ENCODE data around the gene GKN1. TPM values are rescaled to one million over a fixed set of nuclear protein-coding genes. Genes with fewer than 3 reads are reported as not detected.
A peak's percentile ranks its signal among the peaks of the same experiment; 100 is the strongest.

The GKN1 gene, protein sequence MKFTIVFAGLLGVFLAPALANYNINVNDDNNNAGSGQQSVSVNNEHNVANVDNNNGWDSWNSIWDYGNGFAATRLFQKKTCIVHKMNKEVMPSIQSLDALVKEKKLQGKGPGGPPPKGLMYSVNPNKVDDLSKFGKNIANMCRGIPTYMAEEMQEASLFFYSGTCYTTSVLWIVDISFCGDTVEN
- total RNA-seq: 1 to 10 TPM in 1 of 4 donors, not detected in 3; 2.5 TPM

DNA sequence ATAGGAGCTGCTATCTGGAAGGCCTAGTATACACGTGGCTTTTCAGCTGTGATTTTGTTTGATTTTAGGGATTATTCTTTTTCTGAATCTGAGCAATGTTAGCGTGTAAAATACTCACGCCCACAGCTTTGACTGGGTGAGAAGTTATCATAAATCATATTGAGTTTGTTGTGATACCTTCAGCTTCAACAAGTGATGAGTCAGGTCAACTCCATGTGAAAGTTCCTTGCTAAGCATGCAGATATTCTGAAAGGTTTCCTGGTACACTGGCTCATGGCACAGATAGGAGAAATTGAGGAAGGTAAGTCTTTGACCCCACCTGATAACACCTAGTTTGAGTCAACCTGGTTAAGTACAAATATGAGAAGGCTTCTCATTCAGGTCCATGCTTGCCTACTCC lies at the start of gene GKN1:
Gene GKN1, plus strand, starts transcription at position 386 of the 400 bp plus-strand sequence. CDS start 42 bp downstream, outside the sequence.
- 41 to 48% methylated on average over 3 of the region's 3 CpGs for WGBS, 2 donors
- H3K9me3 ChIP-seq: no peaks in the 10 kb centered on the region
- no peaks in the 10 kb centered on the region for H3K4me1 ChIP-seq
- DNase-seq: no peak
- TF ChIP-seq POLR2A (IDR thresholded peaks at IDR 0.05): no peak
- TF ChIP-seq, protein P1, sequence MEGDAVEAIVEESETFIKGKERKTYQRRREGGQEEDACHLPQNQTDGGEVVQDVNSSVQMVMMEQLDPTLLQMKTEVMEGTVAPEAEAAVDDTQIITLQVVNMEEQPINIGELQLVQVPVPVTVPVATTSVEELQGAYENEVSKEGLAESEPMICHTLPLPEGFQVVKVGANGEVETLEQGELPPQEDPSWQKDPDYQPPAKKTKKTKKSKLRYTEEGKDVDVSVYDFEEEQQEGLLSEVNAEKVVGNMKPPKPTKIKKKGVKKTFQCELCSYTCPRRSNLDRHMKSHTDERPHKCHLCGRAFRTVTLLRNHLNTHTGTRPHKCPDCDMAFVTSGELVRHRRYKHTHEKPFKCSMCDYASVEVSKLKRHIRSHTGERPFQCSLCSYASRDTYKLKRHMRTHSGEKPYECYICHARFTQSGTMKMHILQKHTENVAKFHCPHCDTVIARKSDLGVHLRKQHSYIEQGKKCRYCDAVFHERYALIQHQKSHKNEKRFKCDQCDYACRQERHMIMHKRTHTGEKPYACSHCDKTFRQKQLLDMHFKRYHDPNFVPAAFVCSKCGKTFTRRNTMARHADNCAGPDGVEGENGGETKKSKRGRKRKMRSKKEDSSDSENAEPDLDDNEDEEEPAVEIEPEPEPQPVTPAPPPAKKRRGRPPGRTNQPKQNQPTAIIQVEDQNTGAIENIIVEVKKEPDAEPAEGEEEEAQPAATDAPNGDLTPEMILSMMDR (IDR thresholded peaks at IDR 0.05): no peak
- no peak within 1 kb of the TSS for H3K4me3 ChIP-seq
- intact Hi-C loops (cut with DNase I): no loop called here
- no peak within 1 kb of the TSS for H3K27ac ChIP-seq
- no peaks in the 10 kb centered on the region for H3K36me3 ChIP-seq
- H3K27me3 ChIP-seq: peaks cover 0 to 15% (median 0%) of the 10 kb centered on the region in 4 donors

DNA sequence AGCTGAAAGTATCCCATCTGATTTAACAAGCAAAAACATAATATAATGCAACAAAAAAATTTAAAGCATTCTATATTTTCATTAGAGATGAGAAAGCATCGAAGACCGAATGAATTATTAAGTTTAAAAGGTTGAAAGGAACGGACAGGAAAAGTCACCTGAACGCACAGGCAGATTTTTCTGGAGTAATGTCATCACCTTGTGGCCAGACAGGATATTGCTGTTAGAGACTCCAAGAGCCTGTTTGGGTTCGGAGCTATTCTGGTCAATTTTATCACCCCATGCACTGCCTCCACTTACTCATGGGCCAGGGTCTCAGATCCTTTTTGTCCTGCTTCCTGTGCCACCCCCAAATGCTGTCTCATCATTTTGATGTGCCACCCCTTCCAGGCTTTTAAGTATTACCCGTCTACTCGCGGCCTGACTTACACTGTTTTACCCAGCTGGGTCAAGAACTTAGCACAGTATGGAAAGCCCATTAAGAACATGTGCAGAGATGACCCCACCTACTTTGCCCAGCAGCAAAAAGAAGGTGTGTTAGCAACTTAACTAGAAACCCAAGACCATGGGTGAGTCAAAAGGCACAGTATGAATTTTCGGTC lies 49.0 kb upstream of the GKN1 start:
- Histone ChIP-seq H3K27me3 (no peaks in the 10 kb centered on the region), H3K4me3 (no peak overlapping the region), H3K36me3 (no peaks in the 10 kb centered on the region), H3K27ac (no peak overlapping the region), H3K9me3 (no peaks in the 10 kb centered on the region), H3K4me1 (no peaks in the 10 kb centered on the region)
- intact Hi-C loops (cut with DNase I): loop anchor here (5.0 kb wide), 1 partner anchor 443 kb away; no protein-coding TSS in a partner anchor
- WGBS, 2 donors: 22 to 44% methylated on average over 7 to 9 of the region's 9 CpGs
- DNase-seq: no peak
- TF ChIP-seq, protein P1 (IDR thresholded peaks at IDR 0.05): peak; percentile 85 to 97 (median 92)
- no peak for TF ChIP-seq POLR2A (IDR thresholded peaks at IDR 0.05)

DNA sequence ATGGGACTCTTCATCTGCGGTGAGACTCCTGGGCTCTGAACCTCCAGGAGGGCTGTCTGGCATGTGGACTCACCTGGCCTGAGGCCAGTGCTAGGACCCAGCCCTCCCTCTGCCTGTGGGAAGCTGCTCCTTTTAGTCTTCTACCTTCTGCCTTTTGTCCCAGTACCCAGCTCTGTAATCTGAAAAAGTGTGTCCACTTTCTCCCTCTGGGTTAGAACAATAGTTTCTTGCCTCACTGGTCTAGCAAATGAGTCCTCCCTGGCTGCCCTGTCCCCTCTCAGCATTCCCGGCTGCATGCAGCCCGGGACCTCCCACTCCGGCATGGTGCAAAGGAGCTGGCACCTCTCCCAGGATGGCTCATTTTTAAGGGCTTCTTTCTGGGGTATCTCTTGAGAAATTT lies 47.6 kb upstream of the GKN1 start:
- Histone ChIP-seq H3K27me3 (no peaks in the 10 kb centered on the region), H3K27ac (no peak overlapping the region), H3K9me3 (no peaks in the 10 kb centered on the region), H3K4me1 (no peaks in the 10 kb centered on the region), H3K4me3 (no peak overlapping the region), H3K36me3 (no peaks in the 10 kb centered on the region)
- no peak for TF ChIP-seq POLR2A (IDR thresholded peaks at IDR 0.05)
- TF ChIP-seq, protein P1 (IDR thresholded peaks at IDR 0.05): no peak
- WGBS, 2 donors: 78 to 81% methylated on average over 3 to 4 of the region's 4 CpGs
- intact Hi-C loops (cut with DNase I): loop anchor here (5.0 kb wide), 1 partner anchor 444 kb away; no protein-coding TSS in a partner anchor
- no peak for DNase-seq

DNA sequence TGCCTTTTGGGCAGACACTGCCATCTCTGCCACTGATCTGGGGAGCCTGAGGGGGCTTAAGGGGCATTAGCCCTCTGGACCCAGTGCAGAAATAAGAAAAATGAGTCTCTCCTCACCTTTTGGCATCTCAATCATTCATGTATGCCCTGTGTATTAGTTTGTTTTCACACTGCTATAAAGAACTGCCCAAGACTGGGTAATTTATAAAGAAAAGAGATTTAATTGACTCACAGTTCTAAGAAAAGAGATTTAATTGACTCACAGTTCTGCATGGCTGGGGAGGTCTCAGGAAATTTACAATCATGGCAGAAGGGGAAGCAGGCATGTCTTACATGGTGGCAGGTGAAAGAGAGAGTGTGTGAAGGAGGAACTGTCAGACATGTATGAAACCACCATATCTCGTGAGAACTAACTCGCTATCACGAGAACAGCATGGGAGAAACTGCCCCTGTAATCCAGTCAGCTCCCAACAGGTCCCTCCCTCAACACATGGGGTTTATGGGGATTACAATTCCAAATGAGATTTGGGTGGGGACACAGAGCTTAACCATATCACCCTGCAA lies 43.2 kb upstream of the GKN1 start:
- no peak for DNase-seq
- H3K27me3 ChIP-seq: no peaks in the 10 kb centered on the region
- H3K9me3 ChIP-seq: no peaks in the 10 kb centered on the region
- peaks cover 3 to 23% (median 12%) of the 10 kb centered on the region in 3 donors for H3K4me1 ChIP-seq
- no peak overlapping the region for H3K4me3 ChIP-seq
- 89 to 93% methylated on average over 3 of the region's 3 CpGs for WGBS, 2 donors
- intact Hi-C loops (cut with DNase I): no loop called here
- no peaks in the 10 kb centered on the region for H3K36me3 ChIP-seq
- H3K27ac ChIP-seq: no peak overlapping the region
- TF ChIP-seq, protein P1 (IDR thresholded peaks at IDR 0.05): no peak
- no peak for TF ChIP-seq POLR2A (IDR thresholded peaks at IDR 0.05)

DNA sequence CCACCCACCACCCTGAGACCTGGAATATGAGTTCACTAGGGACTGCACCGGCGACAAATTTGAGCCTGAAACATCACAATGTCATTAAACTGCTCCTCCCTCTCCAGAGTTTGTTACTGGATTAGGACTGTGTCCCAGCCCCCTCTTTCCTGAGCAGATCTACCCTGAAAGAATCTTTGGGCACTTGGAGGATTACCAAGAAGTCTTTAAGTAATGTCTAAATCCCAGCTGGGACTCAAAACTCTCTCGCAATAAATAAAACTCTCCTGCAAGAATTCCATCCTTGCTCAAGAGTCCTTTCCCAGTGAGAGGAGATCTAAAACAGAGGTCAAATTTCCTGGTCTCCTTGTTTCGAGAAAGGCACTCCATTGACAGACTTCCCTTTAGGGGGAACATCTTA lies 42.6 kb upstream of the GKN1 start:
- Histone ChIP-seq H3K9me3 (no peaks in the 10 kb centered on the region), H3K27me3 (no peaks in the 10 kb centered on the region), H3K4me1 (peaks cover 6 to 28% (median 18%) of the 10 kb centered on the region in 3 donors), H3K36me3 (no peaks in the 10 kb centered on the region), H3K4me3 (no peak overlapping the region), H3K27ac (no peak overlapping the region)
- TF ChIP-seq, protein P1 (IDR thresholded peaks at IDR 0.05): no peak
- TF ChIP-seq POLR2A (IDR thresholded peaks at IDR 0.05): no peak
- intact Hi-C loops (cut with DNase I): no loop called here
- WGBS, 2 donors: 35 to 52% methylated on average over 4 of the region's 4 CpGs
- no peak for DNase-seq
